SK-N-SH treated with all-trans-retinoic acid at 6 μM for 48 hours (cell line): ENCODE measurements around the gene RAVER2.

Experiments
- ATAC-seq: fragments of 200-7000 bp; cut with Tn5 transposase; 3 replicates; pipeline ENCODE4 v1.9.1; 2020; ENCODE audit warnings: mild to moderate bottlenecking, moderate library complexity
- ARNTL ChIP-seq: fragments of 450-650 bp; formaldehyde crosslinking; IDR thresholded peaks from 2 replicates; pipeline ENCODE4 v1.5.0; 2020; ENCODE audit warnings: low read depth, mild to moderate bottlenecking, moderate library complexity, borderline replicate concordance
- CSDC2 ChIP-seq: fragments of 250-450 bp; sonication (Bioruptor Pico); IDR thresholded peaks from 2 replicates; pipeline ENCODE4 v1.5.0; 2020; ENCODE audit warnings: mild to moderate bottlenecking, moderate library complexity
- GLIS3 ChIP-seq: fragments of 250-450 bp; sonication (Bioruptor Pico); IDR thresholded peaks from 2 replicates; pipeline ENCODE4 v1.5.0; 2020; ENCODE audit warnings: mild to moderate bottlenecking, moderate library complexity
- ISL1 ChIP-seq: fragments of 250-450 bp; sonication (Bioruptor Pico); IDR thresholded peaks from 2 replicates; pipeline ENCODE4 v2.1.2; 2022; ENCODE audit warnings: mild to moderate bottlenecking, moderate library complexity
- OSR1 ChIP-seq: fragments of 250-450 bp; sonication (Bioruptor Pico); IDR thresholded peaks from 2 replicates; pipeline ENCODE4 v1.8.0; 2022; ENCODE audit warnings: moderate library complexity, mild to moderate bottlenecking, inconsistent platforms
- RARB ChIP-seq: fragments of 250-450 bp; sonication (Bioruptor Pico); IDR thresholded peaks from 2 replicates; pipeline ENCODE4 v1.8.0; 2021; ENCODE audit warnings: mild to moderate bottlenecking, moderate library complexity
- SNAI2 ChIP-seq: fragments of 250-450 bp; sonication (Bioruptor Pico); IDR thresholded peaks from 2 replicates; pipeline ENCODE4 v1.5.0; 2020; ENCODE audit warnings: mild to moderate bottlenecking, moderate library complexity
- TCF4 ChIP-seq: fragments of 250-450 bp; sonication (Bioruptor Pico); IDR thresholded peaks from 2 replicates; pipeline ENCODE4 v1.8.0; 2021; ENCODE audit warnings: mild to moderate bottlenecking, moderate library complexity, borderline replicate concordance
- ZC3H10 ChIP-seq: fragments of 250-450 bp; sonication (Bioruptor Pico); IDR thresholded peaks from 2 replicates; pipeline ENCODE4 v1.5.1; 2021; ENCODE audit warnings: mild to moderate bottlenecking, moderate library complexity
- ZFP3 ChIP-seq: fragments of 250-450 bp; sonication (Bioruptor Pico); IDR thresholded peaks from 2 replicates; pipeline ENCODE4 v1.5.0; 2020; ENCODE audit warnings: mild to moderate bottlenecking, moderate library complexity
- ZFP30 ChIP-seq: fragments of 450-650 bp; formaldehyde crosslinking; IDR thresholded peaks from 2 replicates; pipeline ENCODE4 v1.5.0; 2022; ENCODE audit warnings: mild to moderate bottlenecking, moderate library complexity
- ZNF565 ChIP-seq: fragments of 450-650 bp; formaldehyde crosslinking; conservative IDR thresholded peaks from 2 replicates; pipeline ENCODE4 v1.5.0; 2020; ENCODE audit warnings: low read depth, mild to moderate bottlenecking, moderate library complexity
- ZNF8 ChIP-seq: fragments of 450-650 bp; formaldehyde crosslinking; IDR thresholded peaks from 2 replicates; pipeline ENCODE4 v1.5.0; 2020; ENCODE audit warnings: mild to moderate bottlenecking, moderate library complexity
- TF ChIP-seq, protein P1 (sequence below): fragments of 250-450 bp; sonication (Bioruptor Pico); IDR thresholded peaks from 2 replicates; pipeline ENCODE4 v1.5.0; 2020; ENCODE audit warnings: mild to moderate bottlenecking, moderate library complexity
- TF ChIP-seq, protein P2 (sequence below): fragments of 250-450 bp; sonication (Bioruptor Pico); IDR thresholded peaks from 2 replicates; pipeline ENCODE4 v1.5.1; 2020; ENCODE audit warnings: low read depth, mild to moderate bottlenecking, moderate library complexity
- TF ChIP-seq, protein P3 (sequence below): fragments of 250-450 bp; sonication (Bioruptor Pico); IDR thresholded peaks from 2 replicates; pipeline ENCODE4 v1.8.0; 2021; ENCODE audit warnings: low read depth, mild to moderate bottlenecking, moderate library complexity, borderline replicate concordance
- TF ChIP-seq, protein P4 (sequence below): fragments of 250-450 bp; sonication (Bioruptor Pico); IDR thresholded peaks from 2 replicates; pipeline ENCODE4 v1.8.0; 2020; ENCODE audit warnings: mild to moderate bottlenecking, moderate library complexity, borderline replicate concordance

The RAVER2 gene

DNA sequence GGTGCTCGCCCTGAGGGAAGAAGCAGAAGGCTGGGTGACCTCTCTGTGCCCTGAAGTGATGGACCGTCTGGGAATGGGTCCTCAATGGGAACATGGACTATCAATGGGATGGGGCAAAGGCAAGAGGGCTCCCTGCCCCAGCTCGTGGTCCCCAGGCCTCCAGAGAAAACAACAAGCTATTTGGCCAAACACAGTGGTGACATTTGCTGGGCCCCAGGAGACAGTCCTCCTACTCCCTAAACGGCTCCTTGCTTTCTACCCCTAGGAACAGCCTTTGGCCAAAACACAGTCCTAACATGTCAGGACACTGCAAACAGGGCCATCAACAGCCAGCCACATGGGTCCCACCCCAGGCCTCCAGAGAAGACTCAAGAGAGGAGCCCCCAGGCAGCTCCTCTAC is 102.8 kb downstream of the RAVER2 start:
- no peak for ATAC-seq
- TF ChIP-seq OSR1, result no peak
- TF ChIP-seq, protein P1, sequence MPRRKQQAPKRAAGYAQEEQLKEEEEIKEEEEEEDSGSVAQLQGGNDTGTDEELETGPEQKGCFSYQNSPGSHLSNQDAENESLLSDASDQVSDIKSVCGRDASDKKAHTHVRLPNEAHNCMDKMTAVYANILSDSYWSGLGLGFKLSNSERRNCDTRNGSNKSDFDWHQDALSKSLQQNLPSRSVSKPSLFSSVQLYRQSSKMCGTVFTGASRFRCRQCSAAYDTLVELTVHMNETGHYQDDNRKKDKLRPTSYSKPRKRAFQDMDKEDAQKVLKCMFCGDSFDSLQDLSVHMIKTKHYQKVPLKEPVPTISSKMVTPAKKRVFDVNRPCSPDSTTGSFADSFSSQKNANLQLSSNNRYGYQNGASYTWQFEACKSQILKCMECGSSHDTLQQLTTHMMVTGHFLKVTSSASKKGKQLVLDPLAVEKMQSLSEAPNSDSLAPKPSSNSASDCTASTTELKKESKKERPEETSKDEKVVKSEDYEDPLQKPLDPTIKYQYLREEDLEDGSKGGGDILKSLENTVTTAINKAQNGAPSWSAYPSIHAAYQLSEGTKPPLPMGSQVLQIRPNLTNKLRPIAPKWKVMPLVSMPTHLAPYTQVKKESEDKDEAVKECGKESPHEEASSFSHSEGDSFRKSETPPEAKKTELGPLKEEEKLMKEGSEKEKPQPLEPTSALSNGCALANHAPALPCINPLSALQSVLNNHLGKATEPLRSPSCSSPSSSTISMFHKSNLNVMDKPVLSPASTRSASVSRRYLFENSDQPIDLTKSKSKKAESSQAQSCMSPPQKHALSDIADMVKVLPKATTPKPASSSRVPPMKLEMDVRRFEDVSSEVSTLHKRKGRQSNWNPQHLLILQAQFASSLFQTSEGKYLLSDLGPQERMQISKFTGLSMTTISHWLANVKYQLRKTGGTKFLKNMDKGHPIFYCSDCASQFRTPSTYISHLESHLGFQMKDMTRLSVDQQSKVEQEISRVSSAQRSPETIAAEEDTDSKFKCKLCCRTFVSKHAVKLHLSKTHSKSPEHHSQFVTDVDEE (CRISPR knock-in tag), result no peak
- TF ChIP-seq ZFP30 (CRISPR knock-in tag), result no peak
- no peak for TF ChIP-seq RARB (CRISPR knock-in tag)
- no peak for TF ChIP-seq ZC3H10 (CRISPR knock-in tag)
- TF ChIP-seq, protein P2, sequence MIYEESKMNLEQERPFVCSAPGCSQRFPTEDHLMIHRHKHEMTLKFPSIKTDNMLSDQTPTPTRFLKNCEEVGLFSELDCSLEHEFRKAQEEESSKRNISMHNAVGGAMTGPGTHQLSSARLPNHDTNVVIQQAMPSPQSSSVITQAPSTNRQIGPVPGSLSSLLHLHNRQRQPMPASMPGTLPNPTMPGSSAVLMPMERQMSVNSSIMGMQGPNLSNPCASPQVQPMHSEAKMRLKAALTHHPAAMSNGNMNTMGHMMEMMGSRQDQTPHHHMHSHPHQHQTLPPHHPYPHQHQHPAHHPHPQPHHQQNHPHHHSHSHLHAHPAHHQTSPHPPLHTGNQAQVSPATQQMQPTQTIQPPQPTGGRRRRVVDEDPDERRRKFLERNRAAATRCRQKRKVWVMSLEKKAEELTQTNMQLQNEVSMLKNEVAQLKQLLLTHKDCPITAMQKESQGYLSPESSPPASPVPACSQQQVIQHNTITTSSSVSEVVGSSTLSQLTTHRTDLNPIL, result no peak
- TF ChIP-seq, protein P3, sequence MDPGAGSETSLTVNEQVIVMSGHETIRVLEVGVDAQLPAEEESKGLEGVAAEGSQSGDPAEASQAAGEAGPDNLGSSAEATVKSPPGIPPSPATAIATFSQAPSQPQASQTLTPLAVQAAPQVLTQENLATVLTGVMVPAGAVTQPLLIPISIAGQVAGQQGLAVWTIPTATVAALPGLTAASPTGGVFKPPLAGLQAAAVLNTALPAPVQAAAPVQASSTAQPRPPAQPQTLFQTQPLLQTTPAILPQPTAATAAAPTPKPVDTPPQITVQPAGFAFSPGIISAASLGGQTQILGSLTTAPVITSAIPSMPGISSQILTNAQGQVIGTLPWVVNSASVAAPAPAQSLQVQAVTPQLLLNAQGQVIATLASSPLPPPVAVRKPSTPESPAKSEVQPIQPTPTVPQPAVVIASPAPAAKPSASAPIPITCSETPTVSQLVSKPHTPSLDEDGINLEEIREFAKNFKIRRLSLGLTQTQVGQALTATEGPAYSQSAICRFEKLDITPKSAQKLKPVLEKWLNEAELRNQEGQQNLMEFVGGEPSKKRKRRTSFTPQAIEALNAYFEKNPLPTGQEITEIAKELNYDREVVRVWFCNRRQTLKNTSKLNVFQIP, result no peak
- no peak for TF ChIP-seq TCF4

DNA sequence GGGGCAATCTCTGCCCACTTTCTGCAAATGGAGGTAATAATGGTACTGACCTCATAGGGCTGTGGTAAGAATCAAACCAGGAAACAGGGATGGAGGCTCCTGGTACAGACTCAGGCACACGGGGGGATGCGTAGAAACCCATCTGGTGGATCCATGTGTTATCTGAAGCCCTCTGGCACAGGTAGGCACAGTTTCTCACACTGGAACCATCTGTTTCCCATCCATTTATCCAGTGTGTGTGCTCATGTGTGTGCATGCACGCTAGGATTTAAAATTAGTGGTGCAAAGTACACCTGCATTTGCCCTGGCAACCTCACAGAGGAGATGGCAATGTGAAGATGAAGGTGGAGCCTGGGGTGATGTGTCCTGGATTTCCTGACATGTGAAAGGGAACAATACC is 103.3 kb downstream of the RAVER2 start:
- ATAC-seq, result no peak
- TF ChIP-seq ZNF565, result no peak

DNA sequence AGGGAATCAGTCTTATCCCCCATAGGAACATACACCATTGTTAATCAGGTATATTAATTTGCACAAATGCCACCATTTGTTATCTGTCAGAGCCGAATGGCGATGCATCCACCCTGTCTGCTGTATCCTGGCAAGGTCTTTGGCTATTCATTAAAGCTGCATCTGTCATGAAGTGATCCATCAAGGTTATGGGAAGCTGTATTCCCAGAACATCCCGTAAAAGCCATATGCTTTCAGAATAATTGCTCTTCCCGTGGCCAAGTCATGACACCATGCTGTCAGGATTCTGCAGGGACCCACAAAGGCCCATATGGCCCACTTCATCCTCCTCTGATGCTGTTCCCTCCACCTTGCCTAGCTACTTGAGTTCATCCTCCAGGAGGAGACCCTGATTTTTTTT is 103.9 kb downstream of the RAVER2 start:
- TF ChIP-seq, protein P4, sequence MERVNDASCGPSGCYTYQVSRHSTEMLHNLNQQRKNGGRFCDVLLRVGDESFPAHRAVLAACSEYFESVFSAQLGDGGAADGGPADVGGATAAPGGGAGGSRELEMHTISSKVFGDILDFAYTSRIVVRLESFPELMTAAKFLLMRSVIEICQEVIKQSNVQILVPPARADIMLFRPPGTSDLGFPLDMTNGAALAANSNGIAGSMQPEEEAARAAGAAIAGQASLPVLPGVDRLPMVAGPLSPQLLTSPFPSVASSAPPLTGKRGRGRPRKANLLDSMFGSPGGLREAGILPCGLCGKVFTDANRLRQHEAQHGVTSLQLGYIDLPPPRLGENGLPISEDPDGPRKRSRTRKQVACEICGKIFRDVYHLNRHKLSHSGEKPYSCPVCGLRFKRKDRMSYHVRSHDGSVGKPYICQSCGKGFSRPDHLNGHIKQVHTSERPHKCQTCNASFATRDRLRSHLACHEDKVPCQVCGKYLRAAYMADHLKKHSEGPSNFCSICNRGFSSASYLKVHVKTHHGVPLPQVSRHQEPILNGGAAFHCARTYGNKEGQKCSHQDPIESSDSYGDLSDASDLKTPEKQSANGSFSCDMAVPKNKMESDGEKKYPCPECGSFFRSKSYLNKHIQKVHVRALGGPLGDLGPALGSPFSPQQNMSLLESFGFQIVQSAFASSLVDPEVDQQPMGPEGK (CRISPR knock-in tag), result no peak
- TF ChIP-seq ISL1 (CRISPR knock-in tag), result no peak
- no peak for ATAC-seq

DNA sequence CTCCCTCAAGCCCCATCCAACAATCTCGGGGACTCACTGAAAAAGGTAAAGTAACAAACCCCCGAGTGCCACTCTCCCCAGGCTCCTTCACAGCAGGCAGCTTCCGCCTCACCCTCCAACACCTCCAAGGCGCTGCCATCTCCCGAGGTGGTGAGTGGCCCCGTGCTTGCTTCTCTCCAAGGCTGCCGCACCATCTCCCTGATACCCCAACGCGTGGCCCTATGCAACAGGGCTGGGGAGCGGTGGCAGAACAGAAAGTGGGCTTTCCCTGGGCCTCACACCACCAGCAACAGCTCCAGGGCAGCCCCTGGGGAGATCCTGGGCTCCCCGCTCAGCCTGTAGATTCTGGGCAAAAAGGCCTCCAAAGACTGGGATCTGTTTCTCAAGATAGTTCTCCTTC is 105.1 kb downstream of the RAVER2 start:
- ATAC-seq, result no peak
- TF ChIP-seq CSDC2 (CRISPR knock-in tag) (no peak), ZFP3 (CRISPR knock-in tag) (no peak), RARB (CRISPR knock-in tag) (no peak), ZFP30 (CRISPR knock-in tag) (no peak), ARNTL (CRISPR knock-in tag) (no peak), OSR1 (no peak), ZNF8 (CRISPR knock-in tag) (no peak), SNAI2 (CRISPR knock-in tag) (no peak), GLIS3 (no peak), ZNF565 (no peak)
- TF ChIP-seq, protein P2, result no peak
- TF ChIP-seq, protein P4 (CRISPR knock-in tag), result no peak
- TF ChIP-seq, protein P3, result no peak
- TF ChIP-seq, all 23 proteins: peak for 0
